Measurements from ENCODE around the gene TACC2.
A peak's percentile ranks its signal among the peaks of the same experiment; 100 is the strongest.
"Not testable (repeated sequence)": the region's sequence is repeated elsewhere in the genome, so short reads cannot be mapped to it uniquely, and the experiment has no call there.

Gene TACC2

DNA sequence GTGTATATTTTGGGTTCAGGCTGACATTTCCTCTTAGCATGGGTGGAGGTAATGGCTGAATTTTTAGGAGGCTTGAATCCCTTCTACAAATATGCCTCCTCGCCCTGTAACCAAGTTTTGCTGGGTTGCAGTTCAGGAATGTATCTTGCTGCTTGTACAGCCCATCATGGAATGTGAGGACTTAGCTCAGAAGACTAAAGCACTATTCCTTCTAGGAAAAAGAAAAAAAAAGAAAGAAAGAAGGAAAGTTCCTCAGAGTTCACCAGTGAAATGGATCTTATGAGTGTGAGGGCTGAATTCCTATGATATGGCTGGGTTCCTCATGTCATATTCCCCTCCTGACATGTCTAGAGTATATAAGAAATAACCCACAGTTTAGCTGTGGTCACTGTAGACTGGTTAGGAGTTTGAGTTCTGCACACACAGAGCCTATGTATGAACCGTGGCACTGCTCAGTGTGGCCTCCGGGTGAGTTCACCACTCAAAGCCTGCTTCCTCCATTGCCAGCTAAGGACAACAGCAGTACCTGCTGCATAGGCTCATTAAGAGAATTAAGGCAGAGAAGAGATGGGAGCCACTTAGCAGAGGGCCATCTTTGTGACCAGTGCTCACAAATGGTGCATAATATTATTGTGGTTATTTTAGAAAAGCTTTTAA lies 114.0 kb downstream of the TACC2 start:
- no peak overlapping the region for H4K5ac ChIP-seq (ENCODE audit: low read length)
- no peak overlapping the region for H3K9ac ChIP-seq (ENCODE audit: low read length)
- no peak overlapping the region for H3K4me3 ChIP-seq (ENCODE audit: low read length)
- H3K4ac ChIP-seq (ENCODE audit: low read depth, low read length): no peak overlapping the region
- H3K27me3 ChIP-seq (ENCODE audit: insufficient read depth, low read length, poor library complexity): no peaks in the 10 kb centered on the region
- H2BK15ac ChIP-seq (replicated peaks; ENCODE audit: low read depth): no peak overlapping the region
- H3K23ac ChIP-seq (ENCODE audit: low read length): no peak overlapping the region
- WGBS (ENCODE audit: extremely low coverage, insufficient coverage, low lambda C conversion rate): no CpG with 5 or more reads among the region's 3 CpGs
- no peak for DNase-seq
- no peak overlapping the region for H2BK5ac ChIP-seq (ENCODE audit: low read length)
- H2AK5ac ChIP-seq (ENCODE audit: low read length): no peak overlapping the region
- H4K8ac ChIP-seq (ENCODE audit: low read depth, low read length): no peak overlapping the region
- no peaks in the 10 kb centered on the region for H3K4me1 ChIP-seq (ENCODE audit: control insufficient read depth, low read depth, low read length)
- H2BK120ac ChIP-seq (ENCODE audit: low read depth, low read length): no peak overlapping the region
- H3K79me2 ChIP-seq (ENCODE audit: control insufficient read depth, insufficient read depth, low read length): no peaks in the 10 kb centered on the region
- H3K79me1 ChIP-seq (ENCODE audit: low read length): no peaks in the 10 kb centered on the region
- no peak overlapping the region for H3K56ac ChIP-seq (ENCODE audit: low read length)
- H3K4me2 ChIP-seq (ENCODE audit: low read length): no peak overlapping the region
- H3K27ac ChIP-seq (ENCODE audit: low read depth, low read length): no peak overlapping the region
- H3K18ac ChIP-seq (ENCODE audit: low read length): no peak overlapping the region
- no peaks in the 10 kb centered on the region for H3K36me3 ChIP-seq (ENCODE audit: control insufficient read depth, insufficient read depth, low read length)

DNA sequence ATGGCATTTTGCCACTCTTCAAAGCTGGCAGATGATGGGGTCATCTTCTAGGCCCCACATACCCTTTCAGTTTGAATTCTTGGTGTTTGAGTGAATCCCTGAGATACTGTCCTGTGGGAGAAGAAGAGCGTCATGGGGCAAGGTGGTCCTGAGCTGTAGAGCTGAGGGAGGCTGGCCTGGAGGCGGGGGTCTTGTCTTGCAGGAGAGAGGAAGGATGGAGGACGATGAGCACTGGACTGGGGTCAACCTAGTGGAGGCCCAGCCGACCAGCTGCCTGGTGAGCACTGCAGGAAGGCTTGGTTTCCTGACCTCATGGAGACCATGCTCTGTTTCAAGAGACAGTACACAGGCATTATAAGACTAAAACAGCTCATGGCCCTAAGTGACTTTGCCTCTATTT lies 114.6 kb downstream of the TACC2 start:
- Histone ChIP-seq H3K56ac (ENCODE audit: low read length) (no peak overlapping the region), H4K8ac (ENCODE audit: low read depth, low read length) (no peak overlapping the region), H3K4me2 (ENCODE audit: low read length) (no peak overlapping the region), H3K4me1 (ENCODE audit: control insufficient read depth, low read depth, low read length) (no peaks in the 10 kb centered on the region), H3K27ac (ENCODE audit: low read depth, low read length) (no peak overlapping the region), H3K18ac (ENCODE audit: low read length) (no peak overlapping the region), H3K23ac (ENCODE audit: low read length) (no peak overlapping the region), H2BK5ac (ENCODE audit: low read length) (no peak overlapping the region), H3K9ac (ENCODE audit: low read length) (no peak overlapping the region), H2AK5ac (ENCODE audit: low read length) (no peak overlapping the region), H4K5ac (ENCODE audit: low read length) (no peak overlapping the region), H3K4me3 (ENCODE audit: low read length) (no peak overlapping the region), H3K79me1 (ENCODE audit: low read length) (no peaks in the 10 kb centered on the region), H3K79me2 (ENCODE audit: control insufficient read depth, insufficient read depth, low read length) (no peaks in the 10 kb centered on the region), H3K27me3 (ENCODE audit: insufficient read depth, low read length, poor library complexity) (no peaks in the 10 kb centered on the region), H2BK15ac (replicated peaks; ENCODE audit: low read depth) (no peak overlapping the region), H3K4ac (ENCODE audit: low read depth, low read length) (no peak overlapping the region), H2BK120ac (ENCODE audit: low read depth, low read length) (no peak overlapping the region), H3K36me3 (ENCODE audit: control insufficient read depth, insufficient read depth, low read length) (no peaks in the 10 kb centered on the region)
- DNase-seq: no peak
- WGBS (ENCODE audit: extremely low coverage, insufficient coverage, low lambda C conversion rate): no CpG with 5 or more reads among the region's 4 CpGs

DNA sequence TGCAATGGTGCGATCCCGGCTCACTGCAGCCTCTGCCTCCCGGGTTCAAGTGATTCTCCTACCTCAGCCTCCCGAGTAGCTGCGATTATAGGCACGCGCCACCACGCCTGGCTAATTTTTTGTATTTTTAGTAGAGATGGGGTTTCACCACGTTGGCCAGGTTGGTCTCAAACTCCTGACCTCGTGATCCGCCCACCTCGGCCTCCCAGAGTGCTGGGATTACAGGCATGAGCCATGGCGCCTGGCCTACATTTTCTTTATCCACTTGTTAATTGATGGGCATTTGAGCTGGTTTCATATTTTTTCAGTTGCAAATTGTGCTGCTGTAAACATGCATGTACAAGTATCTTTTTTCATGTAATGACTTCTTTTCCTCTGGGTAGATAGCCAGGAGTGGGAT lies 119.8 kb downstream of the TACC2 start:
- H3K4me3 ChIP-seq (ENCODE audit: low read length); H3K4me2 ChIP-seq (ENCODE audit: low read length); H3K9ac ChIP-seq (ENCODE audit: low read length); H2AK5ac ChIP-seq (ENCODE audit: low read length); H3K27ac ChIP-seq (ENCODE audit: low read depth, low read length); H4K5ac ChIP-seq (ENCODE audit: low read length); H2BK15ac ChIP-seq (replicated peaks; ENCODE audit: low read depth); H2BK120ac ChIP-seq (ENCODE audit: low read depth, low read length); H3K23ac ChIP-seq (ENCODE audit: low read length); H3K79me1 ChIP-seq (ENCODE audit: low read length); DNase-seq; H3K18ac ChIP-seq (ENCODE audit: low read length); H3K27me3 ChIP-seq (ENCODE audit: insufficient read depth, low read length, poor library complexity); H3K56ac ChIP-seq (ENCODE audit: low read length); H3K79me2 ChIP-seq (ENCODE audit: control insufficient read depth, insufficient read depth, low read length); H3K36me3 ChIP-seq (ENCODE audit: control insufficient read depth, insufficient read depth, low read length); H3K4ac ChIP-seq (ENCODE audit: low read depth, low read length); H3K4me1 ChIP-seq (ENCODE audit: control insufficient read depth, low read depth, low read length); H2BK5ac ChIP-seq (ENCODE audit: low read length); H4K8ac ChIP-seq (ENCODE audit: low read depth, low read length): not testable (repeated sequence)
- no CpG with 5 or more reads among the region's 13 CpGs for WGBS (ENCODE audit: extremely low coverage, insufficient coverage, low lambda C conversion rate)

DNA sequence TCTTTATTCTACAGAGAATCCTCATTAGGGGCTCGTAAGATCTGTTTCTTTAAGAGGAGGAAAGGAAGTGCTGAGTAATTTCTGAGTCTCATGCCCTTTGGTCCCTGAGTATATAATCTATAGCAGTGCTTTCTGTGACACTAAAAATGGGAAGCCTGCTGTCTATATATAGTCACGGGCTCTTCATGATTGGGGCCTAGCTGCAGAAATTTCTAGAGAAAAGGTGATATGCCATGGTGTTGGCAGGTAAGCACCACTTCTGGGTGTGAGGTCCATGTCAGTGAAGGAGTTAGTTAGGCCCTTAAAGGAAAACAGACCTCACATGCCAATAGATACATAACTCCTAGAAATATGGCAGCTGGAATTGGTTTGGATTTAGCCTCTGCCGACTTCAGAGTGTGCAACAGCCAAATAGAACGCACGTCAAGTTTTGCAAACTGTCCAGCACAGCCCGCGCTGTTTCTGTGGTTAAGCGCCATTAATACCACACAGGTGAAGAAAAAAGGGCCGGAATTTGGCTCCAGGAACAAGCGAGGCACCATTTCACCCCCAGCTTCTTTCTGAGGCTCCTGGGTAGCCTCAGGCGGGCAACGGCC lies 123.2 kb downstream of the TACC2 start:
- no CpG with 5 or more reads among the region's 12 CpGs for WGBS (ENCODE audit: extremely low coverage, insufficient coverage, low lambda C conversion rate)
- Histone ChIP-seq H3K4me1 (ENCODE audit: control insufficient read depth, low read depth, low read length) (no peaks in the 10 kb centered on the region), H4K5ac (ENCODE audit: low read length) (no peak overlapping the region), H3K36me3 (ENCODE audit: control insufficient read depth, insufficient read depth, low read length) (no peaks in the 10 kb centered on the region), H2BK120ac (ENCODE audit: low read depth, low read length) (peak overlapping the region; percentile 8), H3K4ac (ENCODE audit: low read depth, low read length) (no peak overlapping the region), H2BK15ac (replicated peaks; ENCODE audit: low read depth) (peak overlapping the region; percentile 59), H3K18ac (ENCODE audit: low read length) (peak overlapping the region; percentile 11), H3K79me1 (ENCODE audit: low read length) (peaks cover 10% of the 10 kb centered on the region), H3K4me3 (ENCODE audit: low read length) (peak overlapping the region; percentile 19), H3K9ac (ENCODE audit: low read length) (peak overlapping the region; percentile 83), H3K56ac (ENCODE audit: low read length) (peak overlapping the region; percentile 89), H3K23ac (ENCODE audit: low read length) (no peak overlapping the region), H2AK5ac (ENCODE audit: low read length) (no peak overlapping the region), H3K79me2 (ENCODE audit: control insufficient read depth, insufficient read depth, low read length) (no peaks in the 10 kb centered on the region), H4K8ac (ENCODE audit: low read depth, low read length) (no peak overlapping the region), H3K27ac (ENCODE audit: low read depth, low read length) (peak overlapping the region; percentile 51), H3K27me3 (ENCODE audit: insufficient read depth, low read length, poor library complexity) (no peaks in the 10 kb centered on the region), H2BK5ac (ENCODE audit: low read length) (no peak overlapping the region), H3K4me2 (ENCODE audit: low read length) (peak overlapping the region; percentile 9)
- DNase-seq: no peak

DNA sequence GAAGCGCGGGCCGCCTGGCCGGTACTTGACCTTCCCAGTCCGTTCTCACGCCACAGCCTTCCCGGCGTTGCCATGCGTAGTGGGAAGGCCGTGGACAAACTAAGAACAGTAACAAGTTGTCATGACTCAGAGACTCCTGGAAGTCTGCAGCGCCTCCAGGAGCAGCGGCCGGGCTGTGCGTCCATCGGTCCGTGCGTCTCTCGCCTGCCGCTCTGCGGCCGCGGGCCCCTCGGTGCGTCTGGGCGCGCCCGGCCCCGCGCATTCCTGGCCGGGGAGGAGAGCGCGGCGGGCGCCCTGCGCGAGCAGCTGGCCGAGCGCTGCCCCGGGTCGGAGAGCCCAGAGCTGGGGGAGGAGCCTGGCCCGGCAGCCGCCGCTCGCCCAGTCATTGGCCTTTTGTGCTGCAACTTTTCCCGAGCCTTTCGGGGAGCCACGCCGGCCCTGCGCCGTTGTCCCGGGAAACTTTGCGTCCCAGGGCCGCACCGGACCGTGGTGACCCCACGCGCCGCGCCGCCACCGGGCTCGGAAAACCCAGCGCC lies 123.7 kb downstream of the TACC2 start:
- WGBS (ENCODE audit: extremely low coverage, insufficient coverage, low lambda C conversion rate): no CpG with 5 or more reads among the region's 63 CpGs
- Histone ChIP-seq H4K5ac (ENCODE audit: low read length) (no peak overlapping the region), H3K4me2 (ENCODE audit: low read length) (peak overlapping the region; percentile 68), H3K18ac (ENCODE audit: low read length) (peak overlapping the region; percentile 94), H2BK5ac (ENCODE audit: low read length) (no peak overlapping the region), H3K79me2 (ENCODE audit: control insufficient read depth, insufficient read depth, low read length) (no peaks in the 10 kb centered on the region), H3K4me1 (ENCODE audit: control insufficient read depth, low read depth, low read length) (no peaks in the 10 kb centered on the region), H3K4ac (ENCODE audit: low read depth, low read length) (peak overlapping the region; percentile 79), H4K8ac (ENCODE audit: low read depth, low read length) (no peak overlapping the region), H3K79me1 (ENCODE audit: low read length) (peaks cover 12% of the 10 kb centered on the region), H2BK120ac (ENCODE audit: low read depth, low read length) (peak overlapping the region; percentile 8), H3K27me3 (ENCODE audit: insufficient read depth, low read length, poor library complexity) (no peaks in the 10 kb centered on the region), H3K23ac (ENCODE audit: low read length) (no peak overlapping the region), H2BK15ac (replicated peaks; ENCODE audit: low read depth) (peak overlapping the region; percentile 59), H3K4me3 (ENCODE audit: low read length) (peak overlapping the region; percentile 72), H3K9ac (ENCODE audit: low read length) (peak overlapping the region; percentile 83), H2AK5ac (ENCODE audit: low read length) (no peak overlapping the region), H3K56ac (ENCODE audit: low read length) (peak overlapping the region; percentile 89), H3K27ac (ENCODE audit: low read depth, low read length) (peak overlapping the region; percentile 51), H3K36me3 (ENCODE audit: control insufficient read depth, insufficient read depth, low read length) (no peaks in the 10 kb centered on the region)
- DNase-seq: peak; percentile 93

Data from mesendoderm (in vitro differentiated cells).